ENCODE data around the gene GPR146.

GRCh38 chr7:1085910-1086421 is 41.6 kb downstream of the GPR146 start:
- no peak for TF ChIP-seq POLR2AphosphoS5 (IDR thresholded peaks at IDR 0.05; ENCODE audit: control insufficient read depth, insufficient read depth, low read depth, low read length)
- TF ChIP-seq CTCF (IDR thresholded peaks at IDR 0.05 in 2 of 3, conservative IDR thresholded peaks at IDR 0.05 in 1 of 3; ENCODE audit: insufficient read depth in 2 of 3, low read depth in 1 of 3, low read length in 3 of 3), result no peak
- no peak for TF ChIP-seq HNRNPUL1 (IDR thresholded peaks at IDR 0.05; ENCODE audit: low read length)
